Raji (cell line): ENCODE results near the gene FGD6.

Experiments used
- POLR2A ChIP-seq: IDR thresholded peaks from 2 replicates; pipeline ENCODE4 v1.6.1; 2011; ENCODE audit warnings: low read depth, low read length, control low read depth; ENCODE audit not compliant: insufficient read depth

FGD6 gene

DNA sequence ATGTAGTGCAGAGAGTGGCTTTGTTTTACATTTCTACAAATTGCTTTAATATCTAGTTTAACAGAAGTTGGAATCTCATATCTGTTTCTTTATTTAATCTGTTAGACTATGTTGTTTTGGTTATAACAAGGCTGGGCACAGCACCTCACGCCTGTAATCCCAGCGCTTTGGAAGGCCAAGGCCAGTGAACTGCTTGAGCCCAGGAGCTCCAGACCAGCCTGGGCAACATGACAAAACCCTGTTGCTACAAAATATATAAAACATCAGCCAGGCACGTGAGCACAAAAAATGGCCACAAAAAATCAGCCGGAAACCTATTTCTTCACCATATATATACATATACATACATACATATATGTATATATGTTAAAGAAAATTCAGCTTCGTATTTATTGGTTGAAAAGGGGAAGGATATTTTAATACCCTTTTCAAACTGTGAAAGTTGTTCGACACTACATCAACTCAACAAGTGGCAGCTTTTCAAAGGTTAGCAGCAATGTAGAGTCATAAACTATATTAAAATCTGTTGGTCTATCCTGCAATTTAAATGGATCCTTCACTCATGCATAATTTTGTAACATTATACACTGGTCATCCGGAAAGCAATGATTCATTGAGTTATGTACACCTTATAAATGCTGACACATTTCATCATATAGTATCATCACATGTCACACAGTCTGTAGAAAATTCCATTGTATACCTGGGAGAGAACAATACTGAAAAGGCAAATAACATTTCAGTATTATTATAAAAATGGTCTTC is 151.0 kb downstream of the FGD6 start:
- TF ChIP-seq POLR2A = no peak

DNA sequence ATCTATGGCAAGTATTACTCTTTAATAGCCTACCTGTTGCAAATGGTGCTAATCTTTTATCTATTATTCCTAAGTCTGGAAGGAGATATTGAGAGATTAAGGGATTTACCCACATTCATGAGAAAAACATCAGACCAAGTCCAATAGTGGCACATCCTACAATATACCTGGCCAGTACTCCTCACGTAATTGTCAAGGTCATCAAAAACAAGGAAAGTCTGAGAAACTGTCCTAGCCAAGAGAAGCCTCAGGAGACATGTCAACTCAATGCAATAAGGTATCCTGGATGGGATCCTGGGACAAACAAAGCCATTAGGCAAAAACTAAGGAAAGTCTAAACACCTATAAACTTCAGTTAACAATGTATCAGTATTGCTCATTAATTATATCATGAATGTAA is 156.3 kb downstream of the FGD6 start:
- TF ChIP-seq POLR2A = no peak

- TF ChIP-seq POLR2A = no peak
These were observed 157.3 kb downstream of the FGD6 start for GRCh38 chr12:95059984-95060383.

- no peak for TF ChIP-seq POLR2A
These were observed 159.8 kb downstream of the FGD6 start for GRCh38 chr12:95057424-95057823.

GRCh38 chr12:95055057-95055456 is 162.2 kb downstream of the FGD6 start:
- TF ChIP-seq POLR2A = no peak

DNA sequence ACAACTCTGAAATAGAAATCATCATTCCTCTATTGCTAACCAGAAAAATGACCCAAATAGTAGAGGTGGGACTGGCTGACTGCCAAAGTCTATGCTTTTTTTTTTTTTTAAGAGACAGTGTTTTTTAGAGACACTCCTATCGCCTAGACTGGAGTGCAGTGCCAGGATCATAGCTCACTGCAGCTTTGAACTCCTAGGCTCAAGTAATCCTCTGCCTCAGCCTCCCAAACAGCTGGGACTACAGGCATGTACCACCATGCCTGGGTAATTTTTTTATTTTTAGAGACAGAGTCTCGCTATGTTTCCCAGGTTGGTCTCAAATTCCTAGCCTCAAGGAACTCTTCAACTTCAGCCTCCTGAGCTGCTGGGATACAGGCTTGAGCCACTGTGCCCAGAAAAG is 163.1 kb downstream of the FGD6 start:
- no peak for TF ChIP-seq POLR2A

- TF ChIP-seq POLR2A = no peak
These were observed 166.0 kb downstream of the FGD6 start for GRCh38 chr12:95051241-95051640.

GRCh38 chr12:95037906-95038305 is 179.4 kb downstream of the FGD6 start:
- no peak for TF ChIP-seq POLR2A

DNA sequence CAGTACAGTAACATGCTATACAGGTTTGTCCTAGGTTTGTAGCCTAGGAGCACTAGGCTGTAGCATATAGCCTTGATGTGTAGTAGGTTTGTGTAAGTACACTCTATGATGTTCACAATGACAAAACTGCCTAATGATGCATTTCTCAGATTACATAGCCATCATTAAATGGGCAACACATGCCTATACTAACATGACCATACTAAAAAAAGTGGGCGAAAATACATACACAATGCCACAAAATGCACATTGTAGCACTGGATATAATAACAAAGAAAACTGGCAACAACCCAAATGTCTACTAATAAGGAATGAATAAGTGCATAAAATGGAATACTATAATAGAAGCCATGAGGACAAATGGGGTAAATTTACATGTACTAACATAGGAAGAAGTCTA is 182.5 kb downstream of the FGD6 start:
- no peak for TF ChIP-seq POLR2A
